GM19193 (cell line): ENCODE measurements around the gene NAA38.

Experiments
- POLR2A ChIP-seq: IDR thresholded peaks from 4 replicates; pipeline ENCODE4 v1.6.1; 2011; ENCODE audit not compliant: insufficient read depth, insufficient read length; ENCODE audit errors: extremely low read depth

NAA38 gene, protein sequence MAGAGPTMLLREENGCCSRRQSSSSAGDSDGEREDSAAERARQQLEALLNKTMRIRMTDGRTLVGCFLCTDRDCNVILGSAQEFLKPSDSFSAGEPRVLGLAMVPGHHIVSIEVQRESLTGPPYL

DNA sequence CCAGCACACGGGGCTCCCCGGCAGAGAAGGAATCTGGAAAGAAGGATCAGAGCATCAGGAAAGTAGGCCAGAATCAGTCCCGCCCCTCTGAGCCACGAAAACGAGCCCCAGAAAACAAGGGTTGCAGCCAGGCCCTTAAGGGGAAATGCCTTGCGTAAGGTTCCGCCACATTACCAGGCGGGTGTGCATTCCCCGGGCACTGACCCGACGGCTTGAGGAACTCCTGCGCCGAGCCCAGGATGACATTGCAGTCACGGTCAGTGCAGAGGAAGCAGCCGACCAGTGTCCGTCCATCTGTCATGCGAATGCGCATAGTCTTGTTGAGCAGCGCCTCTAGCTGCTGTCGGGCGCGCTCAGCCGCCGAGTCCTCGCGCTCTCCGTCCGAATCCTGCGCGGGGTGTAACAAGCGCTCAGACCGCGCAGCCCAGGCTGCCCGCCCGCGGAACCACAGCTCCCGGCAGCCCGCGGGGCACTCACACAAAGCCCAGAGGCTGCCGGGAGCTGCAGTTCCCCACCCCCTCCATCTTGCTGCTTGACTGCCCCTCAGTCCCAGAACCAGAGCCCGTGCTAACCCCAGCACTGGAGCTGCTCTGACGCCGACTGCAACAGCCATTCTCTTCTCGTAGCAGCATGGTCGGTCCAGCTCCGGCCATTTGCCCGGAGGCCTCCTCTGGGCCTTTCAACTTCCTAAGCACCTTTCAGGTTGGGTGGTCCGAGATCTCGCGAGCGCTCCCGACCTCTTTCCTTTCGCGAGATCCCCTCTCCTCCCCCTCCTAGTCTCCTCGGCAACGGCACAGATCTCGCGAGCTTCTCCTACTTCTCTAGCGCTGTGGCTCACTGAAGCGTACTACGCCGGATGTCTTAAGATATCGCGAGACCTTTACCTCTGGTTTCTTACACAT is at the start of gene NAA38:
Gene NAA38, minus strand, starts transcription at position 749 of the 902 bp plus-strand sequence. Its CDS starts 96 bp downstream, at position 653.
- TF ChIP-seq POLR2A = peak; percentile 85

DNA sequence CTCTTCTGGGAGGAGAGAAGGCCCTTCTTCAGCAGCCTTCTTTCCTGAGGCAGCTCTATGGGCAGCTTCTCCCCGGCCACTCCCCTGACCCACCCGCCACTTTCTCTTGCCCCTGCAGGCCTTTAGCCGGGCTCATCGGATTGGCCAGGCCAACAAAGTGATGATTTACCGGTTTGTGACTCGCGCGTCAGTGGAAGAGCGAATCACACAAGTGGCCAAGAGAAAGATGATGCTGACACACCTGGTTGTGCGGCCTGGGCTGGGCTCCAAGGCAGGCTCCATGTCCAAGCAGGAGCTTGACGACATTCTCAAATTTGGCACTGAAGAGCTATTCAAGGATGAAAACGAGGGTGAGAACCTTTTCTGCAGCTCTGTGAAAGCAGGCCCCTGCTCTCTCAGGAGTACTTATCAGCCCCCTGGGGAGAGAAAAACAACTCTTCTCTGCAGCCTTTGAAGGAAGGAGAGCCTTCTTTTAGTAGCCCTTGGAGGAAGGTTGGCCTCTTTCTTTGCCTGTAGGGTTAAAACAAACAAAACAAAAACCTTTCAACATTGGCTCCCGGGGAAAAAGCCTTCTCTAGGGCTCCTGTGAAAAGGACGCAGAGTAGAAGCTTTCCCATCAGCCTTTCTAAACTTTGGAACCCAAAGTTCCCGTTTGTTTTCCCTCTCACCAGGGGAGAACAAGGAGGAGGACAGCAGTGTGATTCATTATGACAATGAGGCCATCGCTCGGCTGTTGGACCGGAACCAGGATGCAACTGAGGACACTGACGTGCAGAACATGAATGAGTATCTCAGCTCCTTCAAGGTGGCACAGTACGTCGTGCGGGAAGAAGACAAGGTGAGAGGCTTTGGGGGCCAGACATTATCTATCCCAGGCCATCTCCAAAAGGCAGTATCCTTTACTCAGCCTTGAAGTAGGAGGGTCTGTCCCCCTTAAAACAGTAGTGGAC is 46.1 kb upstream of the NAA38 start:
- no peak for TF ChIP-seq POLR2A

DNA sequence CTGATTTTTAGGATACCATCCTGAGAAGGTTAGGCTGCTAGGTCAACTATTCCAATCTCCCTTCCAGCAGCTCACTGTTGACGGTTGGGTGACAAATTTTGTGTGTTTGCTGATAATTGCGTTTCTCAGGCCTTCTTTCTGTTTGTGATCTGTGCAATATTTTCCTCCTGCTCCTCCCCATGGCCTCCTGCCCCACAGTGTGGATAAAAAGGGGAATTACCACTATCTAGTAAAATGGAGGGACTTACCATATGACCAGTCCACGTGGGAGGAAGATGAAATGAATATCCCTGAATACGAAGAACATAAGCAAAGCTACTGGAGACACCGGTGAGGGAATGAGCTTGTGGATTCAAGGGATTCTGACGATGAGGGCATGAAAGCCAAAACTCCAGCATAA is 40.4 kb upstream of the NAA38 start:
- TF ChIP-seq POLR2A = no peak

DNA sequence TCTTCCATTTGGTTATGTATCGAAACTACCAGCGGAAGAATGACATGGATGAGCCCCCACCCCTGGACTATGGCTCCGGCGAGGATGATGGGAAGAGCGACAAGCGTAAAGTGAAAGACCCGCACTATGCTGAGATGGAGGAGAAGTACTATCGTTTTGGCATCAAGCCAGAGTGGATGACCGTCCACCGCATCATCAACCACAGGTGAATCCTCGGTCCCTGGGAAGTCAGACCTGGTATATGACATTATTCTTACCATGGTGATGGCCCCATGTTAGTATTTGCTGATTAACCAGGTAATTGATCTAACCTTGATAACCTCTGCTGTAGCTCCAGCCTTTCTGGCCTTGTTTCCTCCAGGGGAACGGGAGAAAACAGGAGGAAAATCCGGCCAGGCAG is 39.7 kb upstream of the NAA38 start:
- TF ChIP-seq POLR2A = no peak

DNA sequence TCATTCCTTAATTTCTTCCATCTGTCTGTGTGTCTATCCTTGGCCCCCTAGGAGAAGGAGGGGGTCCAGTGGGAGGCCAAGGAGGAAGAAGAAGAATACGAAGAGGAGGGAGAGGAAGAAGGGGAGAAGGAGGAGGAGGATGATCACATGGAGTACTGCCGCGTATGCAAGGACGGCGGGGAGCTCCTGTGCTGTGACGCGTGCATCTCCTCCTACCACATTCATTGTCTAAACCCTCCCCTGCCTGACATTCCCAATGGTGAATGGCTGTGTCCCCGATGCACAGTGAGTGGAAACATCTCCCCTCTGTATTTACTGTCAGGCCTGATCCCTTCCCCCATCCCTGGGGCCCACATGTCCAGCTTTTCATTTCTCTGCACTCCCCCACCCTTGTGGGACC is 37.5 kb upstream of the NAA38 start:
- no peak for TF ChIP-seq POLR2A

DNA sequence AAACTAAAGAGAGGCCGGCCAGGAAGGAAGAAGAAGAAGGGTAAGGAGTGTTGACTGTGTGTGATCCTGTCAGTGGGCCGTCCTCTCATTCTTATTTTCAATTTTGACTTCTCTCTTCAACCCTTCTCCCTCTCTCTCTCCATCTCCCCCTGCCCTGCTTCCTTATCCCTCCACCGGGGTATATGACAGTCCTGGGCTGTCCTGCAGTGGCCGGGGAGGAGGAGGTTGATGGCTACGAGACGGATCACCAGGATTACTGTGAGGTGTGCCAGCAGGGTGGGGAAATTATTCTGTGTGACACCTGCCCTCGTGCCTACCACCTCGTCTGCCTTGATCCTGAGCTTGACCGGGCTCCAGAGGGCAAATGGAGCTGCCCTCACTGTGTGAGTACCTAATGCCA is 36.9 kb upstream of the NAA38 start:
- TF ChIP-seq POLR2A = no peak

DNA sequence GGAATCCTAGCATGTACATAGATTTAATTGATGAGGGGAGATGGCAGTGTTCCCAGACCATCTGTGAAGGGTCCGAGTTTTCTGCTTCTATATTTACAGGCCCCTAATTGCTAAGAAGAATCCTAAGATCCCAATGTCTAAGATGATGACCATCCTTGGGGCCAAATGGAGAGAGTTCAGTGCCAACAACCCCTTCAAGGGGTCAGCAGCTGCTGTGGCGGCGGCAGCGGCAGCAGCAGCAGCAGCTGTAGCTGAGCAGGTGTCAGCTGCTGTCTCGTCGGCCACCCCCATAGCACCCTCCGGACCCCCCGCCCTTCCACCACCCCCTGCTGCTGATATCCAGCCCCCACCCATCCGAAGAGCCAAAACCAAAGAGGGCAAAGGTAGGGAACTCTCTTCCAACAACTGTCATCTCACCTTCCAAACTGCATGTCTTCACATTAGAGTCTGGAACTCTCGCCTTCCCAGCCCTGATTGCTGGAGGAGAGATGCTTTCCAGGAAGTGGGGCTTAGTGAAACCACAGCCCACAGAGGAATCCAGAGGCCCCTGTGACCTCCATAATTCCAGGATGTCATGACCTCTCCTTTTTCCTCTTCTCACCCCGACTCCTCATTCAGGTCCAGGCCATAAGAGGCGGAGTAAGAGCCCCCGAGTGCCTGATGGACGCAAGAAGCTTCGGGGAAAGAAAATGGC is 36.0 kb upstream of the NAA38 start:
- no peak for TF ChIP-seq POLR2A

DNA sequence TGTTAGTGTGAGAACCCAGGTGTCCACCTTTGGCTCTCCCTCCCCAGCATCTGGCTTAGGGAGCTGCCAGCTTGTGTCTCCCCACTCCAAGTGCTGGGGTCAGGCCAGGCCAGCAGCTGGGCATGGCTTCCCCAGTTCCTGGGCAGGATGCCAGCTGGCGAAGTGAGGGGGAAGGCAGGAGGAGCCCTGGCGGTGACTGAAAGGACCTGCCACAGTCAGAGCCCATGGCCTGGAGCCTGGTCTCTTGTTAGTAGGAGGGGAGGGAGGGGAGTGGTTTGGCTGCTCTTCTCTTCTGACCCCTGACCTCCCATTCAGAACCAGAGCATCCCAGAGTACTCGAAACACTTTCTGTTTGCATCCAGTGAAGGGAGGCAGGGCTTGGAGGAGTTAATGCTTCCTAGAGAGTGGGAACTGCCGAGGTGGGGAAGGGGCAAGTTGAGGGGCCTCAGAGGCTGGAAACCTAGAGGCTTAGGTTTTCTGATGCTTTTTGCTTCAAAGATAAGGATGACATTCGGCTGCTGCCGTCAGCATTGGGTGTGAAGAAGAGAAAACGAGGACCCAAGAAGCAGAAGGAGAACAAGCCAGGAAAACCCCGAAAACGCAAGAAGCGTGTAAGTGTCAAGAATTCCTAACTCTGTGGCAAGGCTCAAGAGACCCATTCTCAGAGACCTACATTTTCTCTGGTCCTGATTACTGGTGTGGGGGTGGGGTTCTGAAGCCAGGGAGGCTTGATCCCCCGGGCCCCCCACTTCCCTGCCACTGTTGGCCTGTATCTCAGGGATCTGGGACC is 32.0 kb upstream of the NAA38 start:
- no peak for TF ChIP-seq POLR2A

DNA sequence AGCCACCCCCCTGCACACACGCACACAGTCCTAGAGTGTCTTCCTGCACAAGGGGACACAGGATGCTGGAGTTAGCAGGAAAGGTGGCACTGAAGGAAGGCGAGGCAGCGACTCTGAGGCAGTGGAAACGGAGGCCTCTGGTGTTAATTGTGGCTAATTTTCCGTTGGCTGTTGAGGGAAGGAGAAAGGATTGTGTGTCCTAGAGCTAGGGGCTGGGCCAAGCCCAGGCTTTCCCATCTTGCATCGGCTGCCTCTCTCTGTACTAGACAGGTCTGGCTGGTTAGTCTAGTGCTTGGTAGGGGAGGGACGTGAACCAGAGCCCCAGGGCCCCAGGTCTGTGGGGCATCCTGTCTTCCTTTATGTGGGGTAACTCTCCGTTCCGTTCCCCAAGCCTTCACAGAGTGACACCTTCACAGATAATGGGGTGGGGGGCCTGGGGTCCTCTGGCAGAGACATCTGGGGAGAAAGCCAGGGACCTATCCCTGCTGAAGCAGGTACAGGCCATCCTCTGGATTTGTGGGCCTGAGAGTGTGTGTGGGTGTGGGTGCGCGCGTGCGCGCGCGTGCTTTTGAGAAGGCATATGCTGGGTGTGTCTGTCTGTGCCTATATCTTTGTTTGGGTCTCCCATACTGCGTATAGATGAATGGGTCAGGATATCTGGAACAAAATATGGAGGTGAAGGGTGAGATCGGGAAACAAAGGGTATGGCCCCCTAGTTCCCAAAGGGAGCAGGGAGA is 31.0 kb upstream of the NAA38 start, which contains the start of gene CHD3:
Gene CHD3, plus strand, starts transcription at position 606 of the 737 bp plus-strand sequence. CDS start 212 bp downstream, outside the sequence.
- no peak for TF ChIP-seq POLR2A

DNA sequence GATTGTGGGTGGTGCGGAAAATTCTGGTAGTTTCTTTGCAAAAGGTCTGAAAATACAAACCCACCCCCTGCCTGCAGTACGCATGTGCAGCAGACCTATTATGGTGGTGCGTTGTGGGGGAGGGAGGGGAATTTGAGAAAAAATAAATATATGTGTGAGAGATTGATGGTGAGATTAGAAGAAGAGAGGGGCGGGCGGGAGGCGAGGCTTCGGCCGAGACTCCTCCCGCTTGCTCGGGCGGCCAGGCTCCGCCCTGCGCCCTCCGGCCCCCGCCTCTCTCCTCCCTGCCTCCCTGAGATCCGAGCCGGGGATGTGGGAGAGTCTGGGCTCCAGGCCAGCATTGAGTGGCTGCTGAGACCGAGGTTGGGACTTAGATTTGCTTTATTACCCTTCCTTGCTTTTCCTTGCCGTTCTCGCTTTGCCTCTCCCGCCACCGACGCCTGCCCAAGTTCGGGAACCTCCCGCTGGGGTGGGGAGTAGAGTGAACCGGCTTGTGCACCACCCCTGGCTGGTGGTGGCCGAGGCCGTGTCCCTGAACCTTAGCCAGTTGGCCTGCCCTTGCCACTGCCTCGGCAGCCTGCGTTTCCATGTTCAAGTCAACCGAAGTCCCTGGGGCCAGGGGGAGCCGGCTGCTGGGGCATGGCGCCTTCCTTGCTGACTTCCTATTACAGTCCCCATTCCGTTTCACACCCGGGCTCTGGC is 30.3 kb upstream of the NAA38 start:
- TF ChIP-seq POLR2A = no peak

DNA sequence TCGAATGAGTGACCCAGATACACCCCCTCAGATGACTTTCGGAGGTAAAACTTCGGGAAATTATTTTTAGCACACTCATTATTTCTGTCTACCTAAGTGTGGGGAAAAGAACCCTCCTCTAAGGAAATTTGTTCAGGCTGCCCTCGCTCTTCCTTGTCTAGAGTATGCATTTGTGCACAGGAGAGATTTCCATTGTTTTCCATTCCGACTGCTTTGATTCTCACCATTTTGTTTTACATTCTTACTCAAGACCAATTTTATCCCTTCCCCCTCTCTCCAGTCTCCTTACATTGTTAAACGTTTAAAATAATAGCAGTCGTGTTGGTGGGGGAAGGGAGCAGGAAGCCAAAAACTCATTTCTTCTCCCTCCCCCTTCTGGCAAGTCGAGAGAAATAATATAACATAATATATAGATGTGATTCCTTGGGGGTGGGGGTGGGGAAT is 29.7 kb upstream of the NAA38 start:
- TF ChIP-seq POLR2A = no peak

DNA sequence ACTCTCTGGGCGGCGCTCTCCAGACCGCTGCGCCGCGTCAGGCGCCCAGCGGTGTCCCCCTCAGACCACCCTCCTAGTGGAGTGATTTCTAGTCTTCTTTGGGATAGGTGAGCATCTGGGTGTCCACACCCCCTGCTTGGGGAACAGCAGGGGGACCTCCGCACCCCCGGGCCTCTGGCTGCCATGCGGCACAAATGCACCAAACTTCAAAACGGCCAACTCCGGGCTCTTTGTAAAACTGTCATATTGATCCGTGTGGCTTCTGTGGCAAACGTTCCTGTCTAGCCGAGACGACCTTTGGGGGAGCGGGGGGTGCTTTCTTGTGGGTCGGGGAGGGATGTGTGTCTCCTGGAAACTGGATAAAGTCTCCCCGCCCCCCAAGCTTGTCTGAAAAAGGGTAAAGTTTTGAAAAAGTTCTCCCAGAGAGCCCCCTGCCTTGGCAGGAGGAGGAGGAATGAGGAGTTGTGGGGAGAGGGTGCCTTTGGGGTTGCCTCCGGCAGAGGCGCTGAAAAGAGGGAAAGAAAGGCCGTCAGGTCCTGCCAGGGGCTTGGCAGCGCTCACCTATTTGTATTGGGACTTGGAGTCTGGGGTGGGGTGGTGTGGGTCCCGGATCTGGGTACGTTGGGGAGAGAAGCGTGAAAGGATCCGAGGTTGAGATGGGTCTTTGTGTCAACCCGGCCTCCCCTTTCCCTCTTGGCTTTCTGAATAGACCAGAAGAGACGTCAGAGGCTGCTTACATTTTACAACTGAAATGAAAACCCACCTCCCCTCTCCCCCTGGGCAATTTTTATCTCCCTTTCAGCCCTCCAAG is 29.1 kb upstream of the NAA38 start:
- no peak for TF ChIP-seq POLR2A
